IPS DF 4.7 (cell line): ENCODE measurements around the gene YEATS4.

ENCODE experiments used
- DNase-seq: peaks from one replicate; pipeline ENCODE4 v3.0.0-alpha.2; 2013; ENCODE audit warnings: low spot score; ENCODE audit errors: extremely low read depth

The YEATS4 gene

GRCh38 chr12:69341328-69341727 is 18.2 kb upstream of the YEATS4 start:
- DNase-seq = no peak

GRCh38 chr12:69342421-69342820 is 17.1 kb upstream of the YEATS4 start:
- no peak for DNase-seq

DNA sequence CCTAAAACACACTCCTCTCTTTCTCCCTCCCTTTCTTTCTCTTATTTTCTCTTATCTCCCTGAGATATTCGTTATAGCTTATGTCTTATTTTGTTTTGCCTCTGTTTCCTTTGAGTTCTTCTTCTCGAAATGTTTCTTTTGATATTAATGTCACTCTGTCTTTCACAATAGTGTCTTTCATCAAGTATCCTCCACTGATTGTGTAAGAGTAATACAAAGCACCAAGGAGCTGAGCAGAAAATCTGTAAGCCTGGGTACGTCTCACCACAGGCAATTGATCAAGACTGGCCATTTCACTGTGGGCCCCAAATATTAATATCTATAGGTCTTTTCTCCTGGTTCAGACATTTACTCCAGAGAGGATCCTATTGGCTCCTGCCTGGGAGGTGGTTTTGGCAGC is 16.2 kb upstream of the YEATS4 start:
- no peak for DNase-seq

GRCh38 chr12:69343885-69344612 is 15.5 kb upstream of the YEATS4 start:
- DNase-seq = no peak

DNA sequence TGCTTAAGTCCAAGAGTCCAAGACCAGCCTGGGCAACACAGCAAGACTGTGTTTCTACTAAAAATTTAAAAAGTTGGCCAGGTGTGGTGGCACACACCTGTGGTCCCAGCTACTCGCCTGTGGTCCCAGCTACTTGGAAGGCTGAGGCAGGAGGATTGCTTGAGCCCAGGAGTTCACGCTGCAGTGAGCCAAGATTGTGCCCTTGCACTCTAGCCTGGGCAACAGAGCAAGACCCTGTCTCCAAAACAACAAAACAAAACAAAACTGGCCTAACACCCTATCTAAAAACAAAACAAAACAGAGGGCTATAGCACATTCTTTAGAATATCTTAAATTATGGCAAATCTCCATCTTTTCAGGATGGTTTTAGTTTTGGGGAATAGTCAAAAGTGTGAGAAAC is 14.5 kb upstream of the YEATS4 start:
- no peak for DNase-seq

DNA sequence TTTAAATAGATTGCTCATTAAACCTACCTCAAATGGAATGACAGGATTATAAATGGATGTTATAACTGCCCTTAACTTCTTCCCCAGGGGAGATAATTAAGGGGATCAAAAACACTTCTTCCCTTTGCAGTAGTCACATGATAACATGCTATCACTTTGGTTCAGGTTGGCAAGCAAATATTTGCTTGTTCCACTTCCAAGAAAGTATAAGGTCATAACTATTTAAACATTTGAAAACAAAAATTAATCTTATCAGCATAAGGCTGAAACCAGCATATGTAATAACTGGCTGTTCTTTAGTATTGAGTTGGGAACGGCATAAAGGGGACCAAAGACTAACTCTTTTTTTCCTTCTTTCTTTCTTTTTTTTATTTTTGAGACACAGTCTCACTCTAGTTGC is 13.8 kb upstream of the YEATS4 start:
- no peak for DNase-seq

- no peak for DNase-seq
These were observed 11.2 kb upstream of the YEATS4 start, which contains the start of gene LYZ for GRCh38 chr12:69348162-69348938. TSS of gene LYZ (plus strand) at chr12:69348381. CDS start at chr12:69348409, 28 bp downstream.

GRCh38 chr12:69350002-69350626 is 9.4 kb upstream of the YEATS4 start:
- DNase-seq = no peak

- no peak for DNase-seq
These were observed 8.8 kb upstream of the YEATS4 start for GRCh38 chr12:69350777-69351176.

- DNase-seq = no peak
These were observed 7.9 kb upstream of the YEATS4 start for GRCh38 chr12:69351462-69352236.

- no peak for DNase-seq
These were observed 6.6 kb upstream of the YEATS4 start for GRCh38 chr12:69352904-69353303.

- no peak for DNase-seq
These were observed 5.4 kb upstream of the YEATS4 start for GRCh38 chr12:69354172-69354555.

DNA sequence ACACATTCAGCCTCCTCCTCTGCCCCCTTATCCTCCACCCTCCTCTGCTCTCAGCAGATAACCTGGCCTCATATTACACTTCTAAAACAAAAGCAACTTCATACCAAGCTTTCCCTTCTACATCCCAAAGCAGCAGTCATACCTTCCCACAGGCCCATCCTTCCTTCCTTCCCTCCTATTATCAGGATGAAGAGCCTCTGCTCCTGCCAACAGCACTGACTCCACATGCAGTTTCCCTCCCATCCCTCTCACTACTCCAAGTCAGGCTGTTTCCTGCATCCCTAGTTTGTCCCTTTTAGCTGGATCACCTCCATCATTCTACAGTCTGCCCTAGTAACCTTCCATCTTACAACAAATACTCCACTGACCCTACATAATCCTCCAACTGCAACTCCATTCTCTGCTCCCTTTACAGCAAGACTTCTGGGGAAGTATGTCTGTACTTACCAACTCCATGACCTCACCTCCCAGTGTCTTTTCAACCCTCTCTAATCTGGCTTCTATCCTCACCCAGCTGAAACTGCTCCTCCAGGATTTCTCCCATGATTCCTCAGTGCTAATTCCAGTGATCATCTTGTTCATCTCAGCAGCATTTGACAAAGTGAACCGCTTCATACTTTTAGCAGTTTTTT is 4.9 kb upstream of the YEATS4 start:
- DNase-seq = no peak

GRCh38 chr12:69355363-69356028 is 4.0 kb upstream of the YEATS4 start:
- DNase-seq = no peak

DNA sequence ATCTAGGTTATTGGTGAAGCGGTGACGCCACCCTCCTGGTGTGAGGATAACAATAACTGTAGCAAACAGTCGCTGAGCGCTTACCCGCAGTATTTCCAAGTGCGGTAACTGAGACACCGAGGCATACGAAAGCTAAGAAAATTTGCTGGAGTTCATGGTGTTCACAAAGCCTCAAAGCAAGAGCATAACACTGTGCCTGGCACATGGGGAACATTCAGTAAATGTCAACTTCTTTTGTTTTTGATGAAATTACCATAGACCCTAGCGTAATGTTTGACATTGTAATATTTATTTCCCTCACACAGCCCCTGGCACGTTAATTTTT is 767 bp downstream of the YEATS4 start:
- no peak for DNase-seq

DNA sequence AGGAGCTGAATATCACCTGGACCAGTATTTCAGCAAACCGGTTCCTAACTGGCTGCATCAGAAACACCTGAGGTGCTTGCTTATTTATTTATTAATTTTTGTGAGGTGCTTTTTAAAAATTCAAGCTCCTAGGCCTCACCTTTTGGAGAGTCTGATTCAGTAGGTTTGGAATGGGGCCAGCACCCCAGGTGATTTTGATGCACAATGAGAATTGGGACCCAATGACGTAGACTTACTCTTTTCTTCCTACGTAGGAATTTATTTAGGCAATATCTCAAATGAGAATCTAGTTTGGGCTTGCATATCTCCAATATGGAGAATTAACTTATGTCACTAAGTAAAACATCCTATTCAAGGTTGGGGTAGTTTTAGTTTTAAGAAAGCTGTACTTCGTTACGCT is 7.3 kb downstream of the YEATS4 start:
- DNase-seq = no peak

- no peak for DNase-seq
These were observed 8.6 kb downstream of the YEATS4 start for GRCh38 chr12:69368171-69368570.

DNA sequence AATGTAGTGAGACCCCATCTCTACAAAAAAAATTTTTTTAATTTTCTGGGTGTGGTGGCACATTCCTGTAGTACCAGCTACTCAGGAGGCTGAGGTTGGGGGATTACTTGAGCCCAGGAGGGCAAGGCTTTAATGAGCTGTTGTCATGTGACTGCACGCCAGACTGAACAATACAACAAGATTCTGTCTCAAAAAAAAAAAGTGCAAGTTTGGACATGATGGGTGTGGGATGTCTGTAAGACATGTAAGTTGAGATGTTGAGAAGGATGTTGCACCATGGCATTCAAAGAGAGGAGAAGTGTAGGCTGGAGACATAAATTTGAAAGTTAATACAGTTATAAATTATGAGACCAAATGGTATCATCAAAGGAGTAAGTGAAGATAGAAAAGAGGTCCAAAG is 23.5 kb downstream of the YEATS4 start:
- DNase-seq = no peak

- no peak for DNase-seq
These were observed 25.5 kb downstream of the YEATS4 start for GRCh38 chr12:69385038-69385437.

GRCh38 chr12:69386921-69387320 is 27.4 kb downstream of the YEATS4 start:
- DNase-seq = no peak

GRCh38 chr12:69388371-69388770 is 28.8 kb downstream of the YEATS4 start:
- no peak for DNase-seq
